SK-N-SH (cell line): ENCODE measurements around the gene ZNF236. TPM values are rescaled to one million over a fixed set of nuclear protein-coding genes. Genes with fewer than 3 reads are reported as not detected.

Experiments
- CTCF ChIA-PET: fragments of 300-600, 350-600 bp; formaldehyde crosslinking; extraction: SDS; loops from one replicate; lab custom pipeline; 2021; lab: Yijun Ruan, JAX
- POLR2A ChIA-PET: fragments of 350-600 bp; sonication (Branson Sonifier 250); formaldehyde crosslinking; extraction: SDS; loops from one replicate; lab custom pipeline; 2020; ENCODE audit warnings: antibody characterized with exemption, inconsistent platforms; lab: Yijun Ruan, JAX
- DNase-seq: peaks from one replicate; pipeline ENCODE4 v3.0.0; 2012
- H2AFZ ChIP-seq: fragments of 200-600 bp; sonication (generic); 2 replicates; pipeline ENCODE4 v1.8.1; 2016; ENCODE audit warnings: antibody characterized with exemption, mild to moderate bottlenecking, low read depth
- H3F3A ChIP-seq: fragments of 200-600 bp; sonication (generic); replicated peaks from 2 replicates; pipeline ENCODE3; 2016; ENCODE audit warnings: antibody characterized with exemption, mild to moderate bottlenecking; ENCODE audit not compliant: insufficient read depth
- H3K27ac ChIP-seq, 2 experiments: fragments of 200-500 bp in 1 of 2; fragments of 200-600 bp in 1 of 2; sonication (Bioruptor generic) in 1 of 2; sonication (generic), shearing (Covaris generic) in 1 of 2; 2 replicates each; pipeline versions ENCODE4 v1.5.1 to v1.6.1; 2014 to 2016; ENCODE audit warnings: low read depth in 2 of 2, inconsistent platforms in 1 of 2, low read length in 1 of 2, mild to moderate bottlenecking in 1 of 2, mixed read lengths in 1 of 2
- H3K27me3 ChIP-seq: fragments of 200-600 bp; sonication (generic), shearing (Covaris generic); 2 replicates; pipeline ENCODE4 v1.6.1; 2016; ENCODE audit warnings: mixed run types; ENCODE audit not compliant: insufficient read depth
- H3K36me3 ChIP-seq, 2 experiments: fragments of 200-500 bp in 1 of 2; fragments of 200-600 bp in 1 of 2; sonication (Bioruptor generic) in 1 of 2; sonication (generic) in 1 of 2; replicated peaks in 1 of 2; 2 replicates each; pipeline versions ENCODE3 to v1.5.1; 2014 to 2016; ENCODE audit warnings: low read length in 1 of 2, mild to moderate bottlenecking in 1 of 2; ENCODE audit not compliant: insufficient read depth in 2 of 2, control insufficient read depth in 1 of 2
- H3K4me1 ChIP-seq, 2 experiments: fragments of 200-500 bp in 1 of 2; fragments of 200-600 bp in 1 of 2; sonication (Bioruptor generic) in 1 of 2; sonication (generic), shearing (Covaris generic) in 1 of 2; 2 replicates each; pipeline versions ENCODE4 v1.5.1 to v1.6.1; 2014 to 2016; ENCODE audit warnings: low read depth in 1 of 2, low read length in 1 of 2, mixed run types in 1 of 2; ENCODE audit not compliant: insufficient read depth in 2 of 2, control insufficient read depth in 1 of 2
- H3K4me2 ChIP-seq: fragments of 200-600 bp; sonication (generic), shearing (Covaris generic); 2 replicates; pipeline ENCODE4 v1.6.1; 2017; ENCODE audit warnings: mixed run types
- H3K4me3 ChIP-seq, 2 experiments: fragments of 200-500 bp in 1 of 2; fragments of 200-600 bp in 1 of 2; sonication (Bioruptor generic) in 1 of 2; sonication (generic), shearing (Covaris generic) in 1 of 2; 2 replicates each; pipeline versions ENCODE4 v1.5.1 to v1.8.1; 2014 to 2016; ENCODE audit warnings: low read depth in 2 of 2, inconsistent platforms in 1 of 2, low read length in 1 of 2, mild to moderate bottlenecking in 1 of 2, mixed read lengths in 1 of 2, moderate library complexity in 1 of 2
- H3K79me2 ChIP-seq: fragments of 200-600 bp; sonication (generic); 2 replicates; pipeline ENCODE4 v1.8.1; 2017; ENCODE audit warnings: mild to moderate bottlenecking; ENCODE audit not compliant: insufficient read depth
- H3K9ac ChIP-seq: fragments of 200-600 bp; sonication (generic); 2 replicates; pipeline ENCODE4 v1.6.1; 2017; ENCODE audit warnings: mixed run types
- H3K9me2 ChIP-seq: fragments of 200-600 bp; sonication (generic); 2 replicates; pipeline ENCODE4 v1.6.1; 2017; ENCODE audit warnings: mixed run types
- H3K9me3 ChIP-seq: fragments of 200-600 bp; sonication (generic); 2 replicates; pipeline ENCODE4 v1.6.1; 2017; ENCODE audit warnings: mixed run types, mild to moderate bottlenecking, moderate library complexity
- H4K20me1 ChIP-seq: fragments of 200-600 bp; sonication (generic); 2 replicates; pipeline ENCODE4 v1.6.1; 2017; ENCODE audit warnings: mild to moderate bottlenecking, mixed run types; ENCODE audit not compliant: insufficient read depth
- EP300 ChIP-seq, 2 experiments: IDR thresholded peaks; 2 replicates each; pipeline versions ENCODE4 v1.4.0 to v1.6.1; 2012; ENCODE audit warnings: borderline replicate concordance in 1 of 2, low read depth in 1 of 2, low read length in 1 of 2
- EZH2phosphoT487 ChIP-seq: fragments of 200-600 bp; sonication (generic); IDR thresholded peaks from 2 replicates; pipeline ENCODE4 v1.6.1; 2017; ENCODE audit warnings: low read depth, mixed run types, mild to moderate bottlenecking, antibody characterized with exemption, moderate library complexity, borderline replicate concordance
- FOSL2 ChIP-seq: IDR thresholded peaks from 2 replicates; pipeline ENCODE4 v1.4.0; 2012; ENCODE audit warnings: low read depth, mild to moderate bottlenecking, moderate library complexity, borderline replicate concordance
- FOXM1 ChIP-seq: IDR thresholded peaks from 2 replicates; pipeline ENCODE4 v1.4.0; 2012; ENCODE audit warnings: low read depth, mild to moderate bottlenecking
- GABPA ChIP-seq: IDR thresholded peaks from 2 replicates; pipeline ENCODE4 v1.4.0; 2012; ENCODE audit warnings: low read depth, mild to moderate bottlenecking
- GATA2 ChIP-seq: sonication (generic); formaldehyde crosslinking; IDR thresholded peaks from 2 replicates; pipeline ENCODE4 v1.5.0; 2020; ENCODE audit warnings: mild to moderate bottlenecking, missing genetic modification reagents
- IRF3 ChIP-seq: fragments of 150-350 bp; IDR thresholded peaks from 2 replicates; pipeline ENCODE4 v1.6.1; 2016; ENCODE audit warnings: mild to moderate bottlenecking, low read depth, low read length
- JUND ChIP-seq: IDR thresholded peaks from 2 replicates; pipeline ENCODE4 v1.4.0; 2012
- MAX ChIP-seq: IDR thresholded peaks from 2 replicates; pipeline ENCODE4 v1.4.0; 2012; ENCODE audit warnings: low read depth
- REST ChIP-seq: IDR thresholded peaks from 2 replicates; pipeline ENCODE4 v1.6.1; 2012; ENCODE audit warnings: mild to moderate bottlenecking, low read depth, low read length, moderate library complexity
- SMC3 ChIP-seq: IDR thresholded peaks from 2 replicates; pipeline ENCODE4 v1.6.1; 2012; ENCODE audit warnings: low read depth, low read length, improper control_type of control experiment
- TAF1 ChIP-seq: IDR thresholded peaks from 2 replicates; pipeline ENCODE4 v1.6.1; 2012; ENCODE audit warnings: low read depth, mild to moderate bottlenecking, low read length, moderate library complexity, borderline replicate concordance
- WGBS: methylation state at CpG from one replicate; pipeline ENCODE4 v1.1.6; 2017; ENCODE audit warnings: low lambda C conversion rate; 5-methylcytosine and 5-hydroxymethylcytosine counted together
- polyA plus RNA-seq, 3 experiments: library from polyadenylated mRNA; depleted of rRNA; stranded (reverse); fragments of >200 nt; gene quantifications; 2 replicates each; pipeline ENCODE4 v1.2.3, GENCODE V29; 2012

Gene ZNF236
- polyA plus RNA-seq, 1 of the 3 experiments (the other 2 are of a cell fraction): 4.2 TPM

GRCh38 chr18:77013811-77014521 is 191.6 kb downstream of the ZNF236 start:
- no peaks in the 10 kb centered on the region for H4K20me1 ChIP-seq
- H3K4me1 ChIP-seq: no peaks in the 10 kb centered on the region
- no peaks in the 10 kb centered on the region for H3K9me3 ChIP-seq
- no peak overlapping the region for H3K9ac ChIP-seq
- TF ChIP-seq EP300 (IDR thresholded peaks at IDR 0.05; ENCODE audit: borderline replicate concordance in 1 of 2, low read depth in 1 of 2, low read length in 1 of 2) (no peak), MAX (no peak)
- TF ChIP-seq, all 33 proteins: peak for 0
- WGBS: 87% methylated on average over 15 of the region's 18 CpGs
- no peak overlapping the region for H3K4me3 ChIP-seq
- H3K27me3 ChIP-seq: no peaks in the 10 kb centered on the region
- H2AFZ ChIP-seq: no peak overlapping the region
- ChIA-PET POLR2A (no interaction called here), CTCF (interaction anchor here (0.6 to 5.9 kb wide), 6 partner anchors 8 to 41 kb away, joined by 3 to 41 read pairs (median 4); no protein-coding TSS in a partner anchor)
- H3K36me3 ChIP-seq: no peaks in the 10 kb centered on the region
- DNase-seq: no peak
- no peak overlapping the region for H3K27ac ChIP-seq
- no peaks in the 10 kb centered on the region for H3K79me2 ChIP-seq
- no peaks in the 10 kb centered on the region for H3K9me2 ChIP-seq
- no peak overlapping the region for H3K4me2 ChIP-seq
- H3F3A ChIP-seq: no peaks in the 10 kb centered on the region

- CTCF ChIA-PET: interaction anchor here (1.3 to 3.2 kb wide), 2 partner anchors 9 to 14 kb away, joined by 3 to 20 read pairs; no protein-coding TSS in a partner anchor
- no peaks in the 10 kb centered on the region for H3K9me2 ChIP-seq
- no peaks in the 10 kb centered on the region for H3F3A ChIP-seq
- no peak overlapping the region for H3K4me2 ChIP-seq
- no peak for TF ChIP-seq SMC3
- no peak for TF ChIP-seq MAX
- TF ChIP-seq GATA2 (CRISPR knock-in tag): no peak
- no peak for TF ChIP-seq REST
- no peak for TF ChIP-seq EZH2phosphoT487
- no peak for TF ChIP-seq JUND
- no peak for TF ChIP-seq IRF3
- TF ChIP-seq FOSL2: no peak
- TF ChIP-seq GABPA: no peak
- TF ChIP-seq TAF1: no peak
- TF ChIP-seq FOXM1: no peak
- H3K4me1 ChIP-seq: no peaks in the 10 kb centered on the region
- no peaks in the 10 kb centered on the region for H4K20me1 ChIP-seq
- no peaks in the 10 kb centered on the region for H3K9me3 ChIP-seq
- no peak for DNase-seq
- H3K79me2 ChIP-seq: no peaks in the 10 kb centered on the region
- no peaks in the 10 kb centered on the region for H3K27me3 ChIP-seq
- no peak overlapping the region for H3K4me3 ChIP-seq
- no peaks in the 10 kb centered on the region for H3K36me3 ChIP-seq
- POLR2A ChIA-PET: no interaction called here
- 93% methylated on average over 5 of the region's 5 CpGs for WGBS
- H3K9ac ChIP-seq: no peak overlapping the region
- no peak overlapping the region for H2AFZ ChIP-seq
- H3K27ac ChIP-seq: no peak overlapping the region
Observed at GRCh38 chr18:77014538-77014937, 192.2 kb downstream of the ZNF236 start.
